ENCODE measurements around the gene HDAC4. TPM values are rescaled to one million over a fixed set of nuclear protein-coding genes. Genes with fewer than 3 reads are reported as not detected.

HDAC4 gene
- total and polyA plus RNA-seq, 2 of the 4 experiments (the other 2 are of a cell fraction), result 4.1 to 7.2 TPM

DNA sequence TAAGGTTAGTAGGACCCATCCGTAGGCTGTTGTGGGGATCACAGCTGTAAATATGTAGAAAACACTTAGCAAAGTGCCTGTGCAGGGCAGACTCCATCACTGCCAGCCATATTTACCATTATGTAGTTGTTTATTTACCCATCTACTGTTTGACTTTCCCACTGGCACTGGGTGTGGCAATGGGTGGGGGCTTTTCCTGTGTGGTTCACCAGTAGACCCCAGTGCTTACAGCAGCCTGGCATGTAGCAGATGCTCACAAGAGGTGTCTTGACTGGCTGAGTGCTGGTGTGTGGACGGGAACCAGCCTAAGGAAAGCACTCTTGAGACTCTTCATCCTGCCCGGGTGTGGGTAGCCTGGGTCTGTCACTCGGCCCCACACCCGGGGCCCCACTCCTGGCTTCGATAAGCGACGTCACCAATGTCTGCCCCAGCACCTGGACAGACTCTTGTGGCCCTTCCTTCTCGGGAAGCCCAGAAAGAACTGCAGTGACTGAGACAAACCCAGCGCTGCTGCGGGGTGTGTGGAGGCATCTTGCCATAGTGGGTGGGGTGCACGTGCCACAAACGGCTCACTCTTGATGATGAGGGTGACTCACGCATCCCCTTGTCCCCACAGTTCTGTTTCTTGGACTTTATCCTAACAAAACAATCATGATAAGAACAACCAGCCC is 78.3 kb downstream of the HDAC4 start:
- H2BK15ac ChIP-seq (ENCODE audit: low read depth, low read length), result no peak overlapping the region
- H3K36me3 ChIP-seq (ENCODE audit: control insufficient read depth, insufficient read depth, low read length), result peaks cover 8% of the 10 kb centered on the region
- WGBS, 2 experiments (ENCODE audit: extremely low coverage in 2 of 2, insufficient read length in 1 of 2), result no CpG with 5 or more reads among the region's 14 CpGs
- intact Hi-C loops (cut with micrococcal nuclease), result no loop called here
- dilution Hi-C loops (cut with HindIII; ENCODE audit: low sequenced_read_pairs, unreplicated experiment), result no loop called here
- H2BK5ac ChIP-seq (ENCODE audit: low read depth, low read length, poor library complexity, severe bottlenecking), result peak overlapping the region; percentile 39
- H3K4me2 ChIP-seq (ENCODE audit: low read depth, low read length), result no peak overlapping the region
- POLR2A ChIA-PET (ENCODE audit: unreplicated experiment), result no interaction called here
- H3K23ac ChIP-seq (ENCODE audit: low read depth, low read length), result 0 out of 2 replicates have a peak overlapping the region, but pooled peaks have one; percentile 2
- no peaks in the 10 kb centered on the region for H4K20me1 ChIP-seq (ENCODE audit: insufficient read depth, low read length)
- peaks cover 7% of the 10 kb centered on the region; the same call in 1 of the 2 replicates for H3K9me1 ChIP-seq (ENCODE audit: insufficient read depth, low read length)
- DNase-seq (peak; percentile 77), ATAC-seq (ENCODE audit: low read depth) (peak; percentile 53)
- in situ Hi-C loops (cut with MboI; ENCODE audit: low sequenced_read_pairs), result no loop called here
- peak overlapping the region; percentile 48 for H2AK9ac ChIP-seq (replicated peaks; ENCODE audit: low read depth, low read length, poor library complexity)
- H4K8ac ChIP-seq (ENCODE audit: low read depth in 2 of 2, low read length in 2 of 2), result 0 out of 4 replicates have a peak overlapping the region, but pooled peaks of 1 of the 2 experiments have one; percentile 10
- no peaks in the 10 kb centered on the region for H3K27me3 ChIP-seq (ENCODE audit: control insufficient read depth, insufficient read depth, low read length)
- H3K27ac ChIP-seq (ENCODE audit: insufficient read depth, low read length), result peak overlapping the region; percentile 0; the same call in 1 of the 2 replicates
- BruUV-seq (replicated peaks), result no TSS peak
- peak overlapping the region; percentile 14 for H2BK120ac ChIP-seq (ENCODE audit: low read depth, low read length)
- H3K18ac ChIP-seq (ENCODE audit: low read depth, low read length), result peak overlapping the region; percentile 42
- no peaks in the 10 kb centered on the region; the same call in 1 of the 2 replicates for H3K9me3 ChIP-seq (ENCODE audit: control insufficient read depth, insufficient read depth, low read length)
- H2AK5ac ChIP-seq (ENCODE audit: low read depth, low read length), result peak overlapping the region; percentile 70; the same call in 1 of the 2 replicates
- H3K79me1 ChIP-seq (ENCODE audit: low read depth in 1 of 2, low read length in 2 of 2), result peaks cover 48 to 81% of the 10 kb centered on the region in 2 experiments
- peak overlapping the region; percentile 2 for H4K5ac ChIP-seq (ENCODE audit: low read depth, low read length)
- no peak overlapping the region for H3K4me3 ChIP-seq (ENCODE audit: insufficient read depth, low read depth, low read length)
- H3K56ac ChIP-seq (ENCODE audit: extremely low read depth, insufficient read depth, low read length), result no peak overlapping the region
- peaks cover 25% of the 10 kb centered on the region for H3K4me1 ChIP-seq (ENCODE audit: control insufficient read depth, insufficient read depth, low read length)
- H2BK20ac ChIP-seq (ENCODE audit: low read depth, low read length), result peak overlapping the region; percentile 39
- H3K4ac ChIP-seq (ENCODE audit: low read depth, low read length), result peak overlapping the region; percentile 58
- TF ChIP-seq FOS (IDR thresholded peaks at IDR 0.05; ENCODE audit: low read depth, low read length), result peak; percentile 40; the same call in 1 of the 2 replicates
- no peak for TF ChIP-seq NFE2L2 (IDR thresholded peaks at IDR 0.05; ENCODE audit: low read depth, low read length)
- TF ChIP-seq, protein P1, sequence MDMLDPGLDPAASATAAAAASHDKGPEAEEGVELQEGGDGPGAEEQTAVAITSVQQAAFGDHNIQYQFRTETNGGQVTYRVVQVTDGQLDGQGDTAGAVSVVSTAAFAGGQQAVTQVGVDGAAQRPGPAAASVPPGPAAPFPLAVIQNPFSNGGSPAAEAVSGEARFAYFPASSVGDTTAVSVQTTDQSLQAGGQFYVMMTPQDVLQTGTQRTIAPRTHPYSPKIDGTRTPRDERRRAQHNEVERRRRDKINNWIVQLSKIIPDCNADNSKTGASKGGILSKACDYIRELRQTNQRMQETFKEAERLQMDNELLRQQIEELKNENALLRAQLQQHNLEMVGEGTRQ (IDR thresholded peaks at IDR 0.05; ENCODE audit: low read depth, low read length), result peak; percentile 39; the same call in 1 of the 2 replicates
- peak; percentile 100 for TF ChIP-seq BHLHE40 (IDR thresholded peaks at IDR 0.05; ENCODE audit: low read depth, low read length)
- no peak overlapping the region for H3K9ac ChIP-seq (ENCODE audit: low read depth, low read length)
- peak overlapping the region; percentile 38 for H2AFZ ChIP-seq (replicated peaks; ENCODE audit: low read length, poor library complexity)
- peak overlapping the region; percentile 78; the same call in 1 of the 2 replicates for H3K14ac ChIP-seq (replicated peaks; ENCODE audit: low read depth, low read length)
- H4K91ac ChIP-seq (ENCODE audit: insufficient read depth, low read depth, low read length), result peak overlapping the region; percentile 80
- CTCF ChIA-PET, result no interaction called here

Data from IMR-90 (cell line).